HCT116 (cell line): ENCODE data around the gene ATP6V1B1. TPM values are rescaled to one million over a fixed set of nuclear protein-coding genes. Genes with fewer than 3 reads are reported as not detected.

Experiments used
- ATAC-seq: fragments of 200-7000 bp; cut with Tn5 transposase; 2 replicates; pipeline ENCODE4 v1.9.1; 2020; ENCODE audit warnings: mild to moderate bottlenecking, moderate library complexity
- BruUV-seq: library from RNA; stranded (reverse); fragments of 400-500 nt; replicated peaks from 2 replicates; lab custom pipeline; 2021; lab: Mats Ljungman, UMichigan
- CTCF ChIA-PET: fragments of 300-600 bp; sonication (Branson Sonifier 250); formaldehyde crosslinking; loops from one replicate; lab custom pipeline; 2021; ENCODE audit warnings: antibody characterized with exemption; lab: Charles Lee
- POLR2A ChIA-PET: fragments of 300-600, 350-600 bp; sonication (Branson Sonifier 250); formaldehyde crosslinking; loops from one replicate; lab custom pipeline; 2021; ENCODE audit warnings: antibody characterized with exemption; lab: Charles Lee
- RAD21 ChIA-PET, 2 experiments: fragments of 300-600 bp; sonication (Branson Sonifier 250); formaldehyde crosslinking; loops; one replicate each; lab custom pipeline; 2023; ENCODE audit warnings: low total read pairs in 2 of 2; ENCODE audit not compliant: uncharacterized antibody in 2 of 2, unreplicated experiment in 2 of 2, low non-redundant PET in 1 of 2; lab: Charles Lee
- DNase-seq: peaks from one replicate; pipeline ENCODE4 v3.0.0-alpha.2; 2010; ENCODE audit warnings: low read depth, low spot score
- H2AFZ ChIP-seq: fragments of 200-600 bp; shearing (Covaris generic), sonication (generic); 2 replicates; pipeline ENCODE4 v1.6.1; 2017; ENCODE audit warnings: low read depth, mixed run types, mixed read lengths, antibody characterized with exemption, low read length; ENCODE audit not compliant: poor library complexity, severe bottlenecking
- H3K27ac ChIP-seq: 2 replicates; pipeline ENCODE4 v1.5.1; 2012; ENCODE audit warnings: low read depth, low read length
- H3K27me3 ChIP-seq: fragments of 200-600 bp; sonication (generic); 2 replicates; pipeline ENCODE4 v1.6.1; 2016; ENCODE audit warnings: mixed run types, low read length, mixed read lengths; ENCODE audit not compliant: insufficient read depth
- H3K36me3 ChIP-seq, 2 experiments: fragments of 200-500 bp in 1 of 2; fragments of 200-600 bp in 1 of 2; sonication (Bioruptor generic) in 1 of 2; sonication (generic) in 1 of 2; 2 replicates each; pipeline versions ENCODE4 v1.5.1 to v1.6.1; 2014 to 2016; ENCODE audit warnings: low read length in 2 of 2, inconsistent platforms in 1 of 2, mixed read lengths in 1 of 2, mixed run types in 1 of 2; ENCODE audit not compliant: insufficient read depth in 2 of 2, control insufficient read depth in 1 of 2
- H3K4me1 ChIP-seq, 2 experiments: fragments of 200-600 bp in 1 of 2; sonication (generic) in 1 of 2; 2 replicates each; pipeline versions ENCODE4 v1.5.1 to v1.6.1; 2012 to 2017; ENCODE audit warnings: low read length in 2 of 2, inconsistent platforms in 1 of 2, mild to moderate bottlenecking in 1 of 2, mixed read lengths in 1 of 2, mixed run types in 1 of 2, moderate library complexity in 1 of 2; ENCODE audit not compliant: insufficient read depth in 2 of 2, control insufficient read depth in 1 of 2
- H3K4me2 ChIP-seq: fragments of 200-600 bp; sonication (generic); 2 replicates; pipeline ENCODE4 v1.6.1; 2017; ENCODE audit warnings: mixed run types, low read length, mixed read lengths
- H3K4me3 ChIP-seq, 2 experiments: fragments of 200-600 bp in 1 of 2; sonication (generic) in 1 of 2; replicated peaks in 1 of 2; 2 replicates each; pipeline ENCODE4 v1.5.1; 2011 to 2016; ENCODE audit warnings: low read length in 2 of 2, control low read depth in 1 of 2, low read depth in 1 of 2, mild to moderate bottlenecking in 1 of 2, mixed read lengths in 1 of 2, mixed run types in 1 of 2
- H3K79me2 ChIP-seq: fragments of 200-600 bp; sonication (generic); 2 replicates; pipeline ENCODE4 v1.6.1; 2017; ENCODE audit warnings: mild to moderate bottlenecking, mixed run types, low read length, moderate library complexity, mixed read lengths; ENCODE audit not compliant: insufficient read depth
- H3K9ac ChIP-seq: fragments of 200-600 bp; sonication (generic); 2 replicates; pipeline ENCODE4 v1.6.1; 2016; ENCODE audit warnings: low read length, mixed read lengths
- H3K9me2 ChIP-seq: fragments of 200-600 bp; sonication (generic), shearing (Covaris generic); 2 replicates; pipeline ENCODE4 v1.6.1; 2017; ENCODE audit warnings: mixed run types, mild to moderate bottlenecking, moderate library complexity; ENCODE audit not compliant: insufficient read depth
- H3K9me3 ChIP-seq, 2 experiments: fragments of 200-500 bp in 1 of 2; fragments of 200-600 bp in 1 of 2; sonication (Bioruptor generic) in 1 of 2; sonication (generic) in 1 of 2; 2 replicates each; pipeline ENCODE4 v1.6.1; 2014 to 2017; ENCODE audit warnings: low read length in 2 of 2, mixed read lengths in 2 of 2, inconsistent platforms in 1 of 2, low read depth in 1 of 2, mild to moderate bottlenecking in 1 of 2, mixed run types in 1 of 2, moderate library complexity in 1 of 2; ENCODE audit not compliant: control insufficient read depth in 1 of 2, insufficient read depth in 1 of 2
- H4K20me1 ChIP-seq: fragments of 200-600 bp; sonication (generic), shearing (Covaris generic); 2 replicates; pipeline ENCODE4 v1.6.1; 2017; ENCODE audit warnings: mixed run types, mild to moderate bottlenecking, moderate library complexity; ENCODE audit not compliant: insufficient read depth
- ATF3 ChIP-seq: IDR thresholded peaks from 2 replicates; pipeline ENCODE4 v1.6.1; 2012
- CBX3 ChIP-seq: IDR thresholded peaks from 2 replicates; pipeline ENCODE4 v1.6.1; 2012; ENCODE audit warnings: low read depth
- CEBPB ChIP-seq: IDR thresholded peaks from 2 replicates; pipeline ENCODE4 v1.6.1; 2012; ENCODE audit warnings: low read depth
- CTCF ChIP-seq, 3 experiments: fragments of 200-600 bp in 1 of 3; sonication (generic) in 1 of 3; IDR thresholded peaks in 2 of 3; conservative IDR thresholded peaks in 1 of 3; 2 replicates each; pipeline ENCODE4 v1.5.1; 2012 to 2017; ENCODE audit warnings: low read depth in 2 of 3, low read length in 2 of 3, antibody characterized with exemption in 1 of 3, borderline replicate concordance in 1 of 3, control low read depth in 1 of 3, mild to moderate bottlenecking in 1 of 3, mixed read lengths in 1 of 3, mixed run types in 1 of 3, moderate library complexity in 1 of 3; ENCODE audit not compliant: insufficient read depth in 1 of 3
- EGR1 ChIP-seq: IDR thresholded peaks from 2 replicates; pipeline ENCODE4 v1.6.1; 2012; ENCODE audit warnings: low read depth
- ELF1 ChIP-seq: IDR thresholded peaks from 2 replicates; pipeline ENCODE4 v1.6.1; 2012; ENCODE audit warnings: low read depth, borderline replicate concordance
- EZH2 ChIP-seq: fragments of 200-600 bp; sonication (generic); IDR thresholded peaks from 2 replicates; pipeline ENCODE4 v1.6.1; 2017; ENCODE audit warnings: antibody characterized with exemption, mixed run types
- EZH2phosphoT487 ChIP-seq: fragments of 200-600 bp; IDR thresholded peaks from 2 replicates; pipeline ENCODE4 v1.6.1; 2018; ENCODE audit warnings: antibody characterized with exemption, borderline replicate concordance
- JUND ChIP-seq: IDR thresholded peaks from 2 replicates; pipeline ENCODE4 v1.6.1; 2012
- POLR2A ChIP-seq: IDR thresholded peaks from 2 replicates; pipeline ENCODE4 v1.7.0; 2011; ENCODE audit warnings: borderline replicate concordance; ENCODE audit not compliant: insufficient read depth, insufficient read length; ENCODE audit errors: extremely low read depth
- POLR2AphosphoS5 ChIP-seq: IDR thresholded peaks from 2 replicates; pipeline ENCODE4 v1.6.1; 2011; ENCODE audit warnings: mild to moderate bottlenecking, low read depth, low read length, moderate library complexity
- RAD21 ChIP-seq: IDR thresholded peaks from 2 replicates; pipeline ENCODE4 v1.6.1; 2012; ENCODE audit warnings: low read depth, mild to moderate bottlenecking
- REST ChIP-seq: IDR thresholded peaks from 2 replicates; pipeline ENCODE4 v1.6.1; 2012; ENCODE audit warnings: low read depth
- SIN3A ChIP-seq: IDR thresholded peaks from 2 replicates; pipeline ENCODE4 v1.6.1; 2012; ENCODE audit warnings: low read depth
- SP1 ChIP-seq: IDR thresholded peaks from 2 replicates; pipeline ENCODE4 v1.6.1; 2012; ENCODE audit warnings: low read depth
- SRF ChIP-seq: IDR thresholded peaks from 2 replicates; pipeline ENCODE4 v1.6.1; 2012; ENCODE audit warnings: low read depth
- TCF7L2 ChIP-seq: IDR thresholded peaks from 2 replicates; pipeline ENCODE4 v1.7.0; 2011; ENCODE audit warnings: borderline replicate concordance, inconsistent platforms; ENCODE audit not compliant: insufficient read depth, insufficient read length; ENCODE audit errors: extremely low read depth
- ZBTB33 ChIP-seq: IDR thresholded peaks from 2 replicates; pipeline ENCODE4 v1.6.1; 2011; ENCODE audit warnings: mild to moderate bottlenecking, low read length, moderate library complexity; ENCODE audit not compliant: insufficient replicate concordance; ENCODE audit errors: extremely low read depth
- ZFX ChIP-seq: fragments of 450-650 bp; IDR thresholded peaks from 2 replicates; pipeline ENCODE4 v1.6.1; 2017
- ZNF274 ChIP-seq: fragments of 200-500 bp; sonication (Bioruptor generic); IDR thresholded peaks from 2 replicates; pipeline ENCODE4 v1.6.1; 2014; ENCODE audit warnings: mild to moderate bottlenecking, low read depth, low read length, inconsistent platforms
- intact Hi-C: fragments of 100-400 bp; cut with micrococcal nuclease; formaldehyde crosslinking; loops from 2 replicates; pipeline ENCODE4 v1.10.0; 2022
- total RNA-seq: library from RNA; stranded (reverse); gene quantifications from one replicate; pipeline ENCODE4 v1.2.1, GENCODE V29; 2021; ENCODE audit not compliant: unreplicated experiment

Gene ATP6V1B1
- total RNA-seq, 1 experiment from 2014 or later: 0.74 TPM

- H3K9me3 ChIP-seq: no peaks in the 10 kb centered on the region
- no peaks in the 10 kb centered on the region for H3K27me3 ChIP-seq
- no peak overlapping the region for H3K9ac ChIP-seq
- CTCF ChIA-PET: no interaction called here
- H3K79me2 ChIP-seq: no peaks in the 10 kb centered on the region
- no peak overlapping the region for H2AFZ ChIP-seq
- H3K4me1 ChIP-seq: peaks cover 2 to 17% of the 10 kb centered on the region in 2 experiments; a peak in 3 of 4 replicates
- RAD21 ChIA-PET: no interaction called here
- no peak overlapping the region for H3K4me3 ChIP-seq
- no peaks in the 10 kb centered on the region for H4K20me1 ChIP-seq
- POLR2A ChIA-PET: no interaction called here
- BruUV-seq: no TSS peak
- DNase-seq (no peak), ATAC-seq (no peak)
- intact Hi-C loops: no loop called here
- no peak overlapping the region for H3K4me2 ChIP-seq
- H3K9me2 ChIP-seq: no peaks in the 10 kb centered on the region
- H3K27ac ChIP-seq: no peak overlapping the region
- TF ChIP-seq POLR2A (no peak), ATF3 (no peak), ZNF274 (no peak), CEBPB (no peak), JUND (no peak), ELF1 (no peak), SP1 (no peak), ZFX (no peak), CBX3 (no peak), EZH2 (no peak), REST (no peak), SRF (no peak), TCF7L2 (no peak), EGR1 (no peak), SIN3A (no peak), ZBTB33 (no peak), CTCF (IDR thresholded peaks at IDR 0.05 in 2 of 3, conservative IDR thresholded peaks at IDR 0.05 in 1 of 3; ENCODE audit: borderline replicate concordance in 1 of 3, insufficient read depth in 1 of 3, low read depth in 2 of 3, low read length in 2 of 3) (no peak), RAD21 (no peak), EZH2phosphoT487 (no peak), POLR2AphosphoS5 (no peak)
- peaks cover 5 to 6% of the 10 kb centered on the region in 2 experiments; a peak in 3 of 4 replicates for H3K36me3 ChIP-seq
Observed at GRCh38 chr2:70981866-70982810, 46.4 kb downstream of the ATP6V1B1 start.
